Measurements from ENCODE around the gene ZNF76.

DNA sequence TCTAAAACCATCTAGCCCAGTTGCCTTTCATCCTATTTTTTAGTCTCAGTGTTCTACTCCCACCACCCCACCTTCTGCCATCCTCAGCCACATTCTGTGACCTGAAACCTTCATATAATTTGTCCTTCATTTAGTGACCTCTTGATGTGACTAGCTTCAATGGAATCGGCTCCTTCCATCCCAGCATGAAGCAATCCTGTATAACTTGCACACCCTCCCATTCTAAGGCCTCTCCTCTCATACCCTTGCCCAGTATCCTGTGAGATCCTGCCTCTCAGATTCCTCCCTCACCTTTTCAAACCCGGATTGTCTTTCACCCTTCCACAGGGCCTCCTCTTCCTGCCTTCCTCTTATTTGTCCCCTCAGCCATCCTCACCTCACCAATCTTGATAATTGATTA lies 3.1 kb downstream of the ZNF76 start:
- no peak for TF ChIP-seq EZH2 (IDR thresholded peaks at IDR 0.05; ENCODE audit: insufficient read depth, low read length)
- TF ChIP-seq, protein P1, sequence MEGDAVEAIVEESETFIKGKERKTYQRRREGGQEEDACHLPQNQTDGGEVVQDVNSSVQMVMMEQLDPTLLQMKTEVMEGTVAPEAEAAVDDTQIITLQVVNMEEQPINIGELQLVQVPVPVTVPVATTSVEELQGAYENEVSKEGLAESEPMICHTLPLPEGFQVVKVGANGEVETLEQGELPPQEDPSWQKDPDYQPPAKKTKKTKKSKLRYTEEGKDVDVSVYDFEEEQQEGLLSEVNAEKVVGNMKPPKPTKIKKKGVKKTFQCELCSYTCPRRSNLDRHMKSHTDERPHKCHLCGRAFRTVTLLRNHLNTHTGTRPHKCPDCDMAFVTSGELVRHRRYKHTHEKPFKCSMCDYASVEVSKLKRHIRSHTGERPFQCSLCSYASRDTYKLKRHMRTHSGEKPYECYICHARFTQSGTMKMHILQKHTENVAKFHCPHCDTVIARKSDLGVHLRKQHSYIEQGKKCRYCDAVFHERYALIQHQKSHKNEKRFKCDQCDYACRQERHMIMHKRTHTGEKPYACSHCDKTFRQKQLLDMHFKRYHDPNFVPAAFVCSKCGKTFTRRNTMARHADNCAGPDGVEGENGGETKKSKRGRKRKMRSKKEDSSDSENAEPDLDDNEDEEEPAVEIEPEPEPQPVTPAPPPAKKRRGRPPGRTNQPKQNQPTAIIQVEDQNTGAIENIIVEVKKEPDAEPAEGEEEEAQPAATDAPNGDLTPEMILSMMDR (IDR thresholded peaks at IDR 0.05; ENCODE audit: insufficient read depth, low read depth, low read length), result no peak
